K562 (cell line): ENCODE results near the gene GTF2H4. TPM values are rescaled to one million over a fixed set of nuclear protein-coding genes. Genes with fewer than 3 reads are reported as not detected.

Experiments
- ATAC-seq: fragments of 200-7000 bp; cut with Tn5 transposase; 3 replicates; pipeline ENCODE4 v1.9.1; 2020; ENCODE audit warnings: moderate library complexity
- BruUV-seq: library from RNA; stranded (reverse); fragments of 400-500 nt; replicated peaks from 2 replicates; lab custom pipeline; 2021; lab: Mats Ljungman, UMichigan
- CTCF ChIA-PET: fragments of 300-600 bp; formaldehyde crosslinking; extraction: SDS; loops from one replicate; lab custom pipeline; 2021; ENCODE audit warnings: low intra/inter-chr PET ratio; lab: Yijun Ruan, JAX
- POLR2A ChIA-PET: fragments of 300-600, 350-650 bp; sonication (Branson Sonifier 250); formaldehyde crosslinking; extraction: SDS; loops from one replicate; lab custom pipeline; 2021; ENCODE audit warnings: antibody characterized with exemption, inconsistent platforms; lab: Yijun Ruan, JAX
- DNase-seq, 4 experiments: peaks; one replicate each; pipeline versions ENCODE4 v3.0.0 to v3.0.0-alpha.2; 2011 to 2018; ENCODE audit warnings: low spot score in 3 of 4, mixed read lengths in 3 of 4; ENCODE audit errors: extremely low read depth in 1 of 4
- FAIRE-seq: peaks from 2 replicates; lab custom pipeline; 2011; peaks lifted over from hg19 to GRCh38; lab: Jason Lieb, UNC
- H2AFZ ChIP-seq: 2 replicates; pipeline ENCODE4 v1.6.0; 2011; ENCODE audit warnings: low read depth, low read length, control low read depth, inconsistent platforms
- H3K27ac ChIP-seq: fragments of 200-600 bp; 3 replicates; pipeline ENCODE4 v1.8.0; 2011; ENCODE audit warnings: low read depth, mild to moderate bottlenecking, control low read depth, inconsistent platforms, low read length, moderate library complexity, mixed read lengths; ENCODE audit errors: extremely low read depth
- H3K27me3 ChIP-seq, 2 experiments: fragments of 300-600 bp in 1 of 2; 2 replicates in 1 of 2; 3 replicates in 1 of 2; pipeline versions ENCODE4 v1.6.0 to v1.8.0; 2011; ENCODE audit warnings: inconsistent platforms in 2 of 2, low read length in 2 of 2, mild to moderate bottlenecking in 1 of 2, mixed read lengths in 1 of 2, moderate library complexity in 1 of 2; ENCODE audit not compliant: control insufficient read depth in 2 of 2, insufficient read depth in 2 of 2
- H3K36me3 ChIP-seq: fragments of 300-600 bp; 3 replicates; pipeline ENCODE4 v1.8.0; 2011; ENCODE audit warnings: mild to moderate bottlenecking, low read length, inconsistent platforms; ENCODE audit not compliant: control insufficient read depth, insufficient read depth
- H3K4me1 ChIP-seq, 2 experiments: fragments of 200-600 bp in 1 of 2; replicated peaks in 1 of 2; 2 replicates in 1 of 2; 3 replicates in 1 of 2; pipeline versions ENCODE4 v1.5.1 to v1.8.0; 2011; ENCODE audit warnings: inconsistent platforms in 2 of 2, low read length in 2 of 2, mild to moderate bottlenecking in 1 of 2, mixed read lengths in 1 of 2, moderate library complexity in 1 of 2; ENCODE audit not compliant: control insufficient read depth in 2 of 2, insufficient read depth in 2 of 2
- H3K4me2 ChIP-seq: 2 replicates; pipeline ENCODE4 v1.6.1; 2011; ENCODE audit warnings: low read length, control low read depth, inconsistent platforms, mixed read lengths; ENCODE audit not compliant: insufficient read depth
- H3K4me3 ChIP-seq: fragments of 200-600 bp; sonication (generic), shearing (Covaris generic); 2 replicates; pipeline ENCODE4 v1.5.1; 2016; ENCODE audit warnings: control low read depth, inconsistent platforms
- H3K79me2 ChIP-seq: fragments of 200-600 bp; 3 replicates; pipeline ENCODE4 v1.8.0; 2011; ENCODE audit warnings: low read length, inconsistent platforms; ENCODE audit not compliant: control insufficient read depth, insufficient read depth
- H3K9ac ChIP-seq, 2 experiments: 2 replicates each; pipeline versions ENCODE4 v1.6.0 to v1.6.1; 2011; ENCODE audit warnings: low read depth in 2 of 2, low read length in 2 of 2, control low read depth in 1 of 2, inconsistent platforms in 1 of 2, mild to moderate bottlenecking in 1 of 2, mixed read lengths in 1 of 2; ENCODE audit not compliant: insufficient read depth in 1 of 2
- H3K9me1 ChIP-seq: one replicate; pipeline ENCODE4 v1.6.0; 2011; ENCODE audit warnings: inconsistent platforms, mild to moderate bottlenecking, low read length, moderate library complexity; ENCODE audit not compliant: control insufficient read depth, insufficient read depth
- H3K9me3 ChIP-seq: replicated peaks from 2 replicates; pipeline ENCODE4 v1.5.1; 2011; ENCODE audit warnings: low read depth, low read length, inconsistent platforms; ENCODE audit not compliant: control insufficient read depth, insufficient read depth
- H4K20me1 ChIP-seq: replicated peaks from 2 replicates; pipeline ENCODE4 v1.6.1; 2011; ENCODE audit warnings: low read length, inconsistent platforms, mixed read lengths; ENCODE audit not compliant: control insufficient read depth, insufficient read depth
- CBFB ChIP-seq: sonication (generic); formaldehyde crosslinking; IDR thresholded peaks from 2 replicates; pipeline ENCODE4 v1.4.0; 2020; ENCODE audit warnings: mild to moderate bottlenecking, missing genetic modification reagents
- FOSL1 ChIP-seq: fragments of 200-800 bp; sonication (Bioruptor generic); conservative IDR thresholded peaks from 2 replicates; pipeline ENCODE4 v1.6.1; 2016; ENCODE audit warnings: missing genetic modification characterization, missing compliant biosample characterization
- KLF16 ChIP-seq: IDR thresholded peaks from 2 replicates; pipeline ENCODE4 v1.6.1; 2016; ENCODE audit warnings: antibody characterized with exemption
- LCOR ChIP-seq: sonication (generic); formaldehyde crosslinking; IDR thresholded peaks from 2 replicates; pipeline ENCODE4 v1.8.0; 2022; ENCODE audit warnings: mild to moderate bottlenecking, missing genetic modification reagents
- PTTG1 ChIP-seq: fragments of 450-650 bp; IDR thresholded peaks from 2 replicates; pipeline ENCODE4 v1.6.1; 2016; ENCODE audit warnings: low read depth, mild to moderate bottlenecking, missing genetic modification characterization, missing compliant biosample characterization
- RBM15 ChIP-seq: fragments of 200-400 bp; formaldehyde crosslinking; IDR thresholded peaks from 2 replicates; pipeline ENCODE4 v1.6.1; 2018; ENCODE audit warnings: mild to moderate bottlenecking, low read length, moderate library complexity; ENCODE audit not compliant: insufficient read depth
- ZNF384 ChIP-seq: IDR thresholded peaks from 2 replicates; pipeline ENCODE4 v1.6.1; 2012; ENCODE audit warnings: low read depth, low read length, improper control_type of control experiment
- WGBS: fragments of 100-300 bp; shearing (Covaris generic); methylation state at CpG from one replicate; pipeline ENCODE4 v1.1.6; 2016; ENCODE audit warnings: low coverage, mixed read lengths; ENCODE audit not compliant: insufficient coverage; ENCODE audit errors: missing lambda C conversion rate; 5-methylcytosine and 5-hydroxymethylcytosine counted together
- in situ Hi-C: fragments of 300-500 bp; cut with MboI; formaldehyde crosslinking; loops from 4 replicates; pipeline ENCODE4 v1.15.0; 2018; ENCODE audit warnings: inconsistent platforms, mixed read lengths
- intact Hi-C: fragments of 100-400 bp; cut with micrococcal nuclease; formaldehyde crosslinking; loops from 2 replicates; pipeline ENCODE4 v1.14.2; 2022
- polyA plus RNA-seq, 8 experiments: library from polyadenylated mRNA; depleted of rRNA in 4 of 8; stranded (reverse) in 5 of 8; unstranded in 3 of 8; fragments of >200 nt; fragmentation: Nextera tagmentation in 2 of 8; fragmentation: Illumina TruSeq in 1 of 8; extraction: Ambion mirVana in 2 of 8; extraction: Trizol in 1 of 8; gene quantifications; 2 replicates each; pipeline versions ENCODE4 v1.2.1 to v1.2.3, GENCODE V29; 2011 to 2014; ENCODE audit warnings: inconsistent platforms in 1 of 8, missing spikeins in 1 of 8
- total RNA-seq, 7 experiments: library from RNA; depleted of rRNA in 6 of 7; stranded (reverse); fragments of >200 nt in 6 of 7; fragmentation: Illumina TruSeq in 2 of 7; extraction: Trizol in 2 of 7; gene quantifications; 2 replicates each; pipeline versions ENCODE4 v1.2.1 to v1.2.3, GENCODE V29; 2011 to 2021; ENCODE audit warnings: low replicate concordance in 1 of 7
- TF ChIP-seq, protein P1 (sequence below): fragments of 250-450 bp; sonication (Bioruptor Pico); IDR thresholded peaks from 2 replicates; pipeline ENCODE4 v1.9.0; 2021; ENCODE audit warnings: mild to moderate bottlenecking, inconsistent platforms

GTF2H4 gene
- total and polyA plus RNA-seq, 9 of the 15 experiments (the other 6 are each of a cell fraction or from before 2014, with no cell fraction given), result 3.6 to 86.1 (median 39.6) TPM

DNA sequence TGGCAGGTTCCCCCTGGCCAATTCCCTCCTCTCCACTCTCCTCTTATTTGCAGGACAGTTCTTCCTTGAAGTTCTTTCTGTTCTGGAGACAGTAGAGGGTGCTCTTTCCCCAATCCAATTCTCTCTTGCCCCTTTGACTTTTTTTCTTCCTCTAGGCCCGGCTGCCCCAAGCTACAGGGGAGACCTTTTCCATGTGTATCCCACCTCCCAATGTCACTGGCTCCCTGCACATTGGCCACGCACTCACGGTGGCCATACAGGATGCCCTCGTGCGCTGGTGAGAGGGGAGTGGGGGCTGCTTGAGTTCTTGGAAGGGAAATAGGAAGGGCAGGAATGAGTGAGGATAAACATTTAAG is 7.6 kb downstream of the GTF2H4 start (continued):
- TF ChIP-seq, protein P1, sequence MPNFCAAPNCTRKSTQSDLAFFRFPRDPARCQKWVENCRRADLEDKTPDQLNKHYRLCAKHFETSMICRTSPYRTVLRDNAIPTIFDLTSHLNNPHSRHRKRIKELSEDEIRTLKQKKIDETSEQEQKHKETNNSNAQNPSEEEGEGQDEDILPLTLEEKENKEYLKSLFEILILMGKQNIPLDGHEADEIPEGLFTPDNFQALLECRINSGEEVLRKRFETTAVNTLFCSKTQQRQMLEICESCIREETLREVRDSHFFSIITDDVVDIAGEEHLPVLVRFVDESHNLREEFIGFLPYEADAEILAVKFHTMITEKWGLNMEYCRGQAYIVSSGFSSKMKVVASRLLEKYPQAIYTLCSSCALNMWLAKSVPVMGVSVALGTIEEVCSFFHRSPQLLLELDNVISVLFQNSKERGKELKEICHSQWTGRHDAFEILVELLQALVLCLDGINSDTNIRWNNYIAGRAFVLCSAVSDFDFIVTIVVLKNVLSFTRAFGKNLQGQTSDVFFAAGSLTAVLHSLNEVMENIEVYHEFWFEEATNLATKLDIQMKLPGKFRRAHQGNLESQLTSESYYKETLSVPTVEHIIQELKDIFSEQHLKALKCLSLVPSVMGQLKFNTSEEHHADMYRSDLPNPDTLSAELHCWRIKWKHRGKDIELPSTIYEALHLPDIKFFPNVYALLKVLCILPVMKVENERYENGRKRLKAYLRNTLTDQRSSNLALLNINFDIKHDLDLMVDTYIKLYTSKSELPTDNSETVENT (CRISPR knock-in tag), result no peak
- TF ChIP-seq KLF16 (0 out of 2 replicates have a peak, but pooled peaks have one; percentile 23), RBM15 (no peak), CBFB (no peak), ZNF384 (peak; percentile 93), PTTG1 (tag) (no peak)

DNA sequence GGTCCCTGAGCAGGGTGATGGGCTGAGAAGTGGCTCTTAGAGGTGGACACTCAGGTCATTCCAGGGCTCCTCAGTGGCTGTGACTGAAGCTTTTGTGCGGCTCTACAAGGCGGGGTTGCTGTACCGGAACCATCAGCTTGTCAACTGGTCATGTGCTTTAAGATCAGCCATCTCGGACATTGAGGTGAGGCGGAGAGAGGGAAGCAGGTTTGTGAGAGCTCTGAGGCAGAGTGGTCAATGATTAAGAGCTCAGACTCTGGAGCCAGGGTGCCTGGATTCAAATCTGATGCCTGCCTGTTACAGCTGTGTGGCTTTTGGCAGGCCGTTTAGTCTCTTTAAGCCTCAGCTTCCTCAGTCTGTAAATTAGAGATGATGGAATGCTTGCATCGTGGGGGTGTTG is 9.0 kb downstream of the GTF2H4 start:
- FAIRE-seq (no peak), ATAC-seq (no peak), DNase-seq (no peak)
- H3K9ac ChIP-seq, result peak overlapping the region in 1 of 2 experiments; percentile 28; a peak in 1 of 4 replicates
- peaks cover 78% of the 10 kb centered on the region; the same call in 2 of the 3 replicates for H3K36me3 ChIP-seq
- CTCF ChIA-PET, result interaction anchor here (0.7 to 3.0 kb wide), 4 partner anchors 153 to 211 kb away, joined by 3 to 26 read pairs (median 13); no protein-coding TSS in a partner anchor
- no peak overlapping the region for H3K4me2 ChIP-seq
- no peak overlapping the region for H3K4me3 ChIP-seq
- POLR2A ChIA-PET, result interaction anchor here (0.6 to 3.5 kb wide), 6 partner anchors 9 to 170 kb away, joined by 3 to 11 read pairs (median 3); no protein-coding TSS in a partner anchor
- H3K9me1 ChIP-seq, result no peaks in the 10 kb centered on the region
- no peaks in the 10 kb centered on the region for H3K27me3 ChIP-seq
- in situ Hi-C loops (loop anchor here (5.0 to 10.0 kb wide), 2 partner anchors 160 to 458 kb away; no protein-coding TSS in a partner anchor), intact Hi-C loops (no loop called here)
- H3K27ac ChIP-seq, result no peak overlapping the region
- H3K79me2 ChIP-seq, result peaks cover 8% of the 10 kb centered on the region; the same call in 2 of the 3 replicates
- no peaks in the 10 kb centered on the region for H4K20me1 ChIP-seq
- 0 out of 2 replicates have a peak, but pooled peaks have one; percentile 25 for TF ChIP-seq LCOR (CRISPR knock-in tag)
- TF ChIP-seq FOSL1 (tag), result no peak
- H3K9me3 ChIP-seq, result no peaks in the 10 kb centered on the region
- H3K4me1 ChIP-seq, result peaks cover 15 to 28% of the 10 kb centered on the region in 2 experiments
- no peak overlapping the region for H2AFZ ChIP-seq
- BruUV-seq, result no TSS peak
- 91% methylated on average over 7 of the region's 7 CpGs for whole genome bisulfite sequencing
